Measurements from ENCODE around the gene IVD. TPM values are rescaled to one million over a fixed set of nuclear protein-coding genes. Genes with fewer than 3 reads are reported as not detected.

Gene IVD
- total and polyA plus RNA-seq, 2 donors (not counting 1 experiment from before 2014, with no cell fraction given) = 41.7 to 106 TPM

GRCh38 chr15:40446144-40446543, 40.5 kb downstream of the IVD start:
- H3K4me3 Mint-ChIP-seq = no peak overlapping the region
- peaks cover 0 to 4% of the 10 kb centered on the region in 2 experiments for H3K36me3 ChIP-seq (replicated peaks in 1 of 2; ENCODE audit: control extremely low read depth in 1 of 2, control insufficient read depth in 1 of 2, extremely low read depth in 1 of 2, insufficient read depth in 2 of 2, low read length in 1 of 2)
- no peaks in the 10 kb centered on the region for H3K27me3 ChIP-seq (replicated peaks in 1 of 4; ENCODE audit: control extremely low read depth in 1 of 4, control insufficient read depth in 3 of 4, insufficient read depth in 4 of 4, low read length in 3 of 4)
- H3K27me3 Mint-ChIP-seq = no peaks in the 10 kb centered on the region
- no peak for DNase-seq
- H3K4me1 ChIP-seq (ENCODE audit: control insufficient read depth in 2 of 2, insufficient read depth in 2 of 2, low read length in 2 of 2) = peaks cover 8 to 12% of the 10 kb centered on the region in 2 donors
- H3K9ac ChIP-seq (ENCODE audit: low read length) = no peak overlapping the region
- no peaks in the 10 kb centered on the region for H3K9me3 ChIP-seq (ENCODE audit: control extremely low read depth in 1 of 3, control insufficient read depth in 2 of 3, insufficient read depth in 1 of 3, low read length in 2 of 3)
- H3K4me3 ChIP-seq (ENCODE audit: control extremely low read depth in 1 of 5, extremely low read depth in 1 of 5, insufficient read depth in 1 of 5, low read depth in 2 of 5, low read length in 4 of 5) = no peak overlapping the region
- H4K20me1 ChIP-seq (ENCODE audit: control insufficient read depth, insufficient read depth, low read length, poor library complexity, severe bottlenecking) = peaks cover 83% of the 10 kb centered on the region
- WGBS (ENCODE audit: insufficient coverage) = 88% methylated on average over 3 of the region's 3 CpGs
- no peak overlapping the region for H3K4me2 ChIP-seq (replicated peaks; ENCODE audit: low read depth, low read length, poor library complexity, severe bottlenecking)
- H3K79me2 ChIP-seq (ENCODE audit: control insufficient read depth, insufficient read depth, low read length) = peaks cover 90% of the 10 kb centered on the region
- H3K4me1 Mint-ChIP-seq = peaks cover 48% of the 10 kb centered on the region
- H3K9me3 Mint-ChIP-seq (ENCODE audit: insufficient read depth) = no peaks in the 10 kb centered on the region
- intact Hi-C loops (cut with micrococcal nuclease) = no loop called here
- TF ChIP-seq EZH2 (IDR thresholded peaks at IDR 0.05; ENCODE audit: borderline replicate concordance, insufficient read depth, low read depth, low read length, poor library complexity, severe bottlenecking) = no peak
- TF ChIP-seq CTCF (IDR thresholded peaks at IDR 0.05) = no peak
- no peak overlapping the region for H2AFZ ChIP-seq (ENCODE audit: insufficient read depth, low read depth, low read length, poor library complexity, severe bottlenecking)
- ChIA-PET CTCF (no interaction called here), POLR2A (no interaction called here)
- no peak for ATAC-seq (ENCODE audit: low read depth)
- H3K27ac ChIP-seq (ENCODE audit: low read length in 2 of 2) = no peak overlapping the region
- H3K27ac Mint-ChIP-seq = no peak overlapping the region

GRCh38 chr15:40448354-40448753, 42.8 kb downstream of the IVD start:
- intact Hi-C loops (cut with micrococcal nuclease) = no loop called here
- WGBS (ENCODE audit: insufficient coverage) = 95% methylated on average over 4 of the region's 4 CpGs
- TF ChIP-seq EZH2 (IDR thresholded peaks at IDR 0.05; ENCODE audit: borderline replicate concordance, insufficient read depth, low read depth, low read length, poor library complexity, severe bottlenecking) = no peak
- no peak for TF ChIP-seq CTCF (IDR thresholded peaks at IDR 0.05)
- Histone ChIP-seq H3K4me2 (replicated peaks; ENCODE audit: low read depth, low read length, poor library complexity, severe bottlenecking) (no peak overlapping the region), H3K4me1 (ENCODE audit: control insufficient read depth in 2 of 2, insufficient read depth in 2 of 2, low read length in 2 of 2) (peaks cover 20 to 21% of the 10 kb centered on the region in 2 donors), H4K20me1 (ENCODE audit: control insufficient read depth, insufficient read depth, low read length, poor library complexity, severe bottlenecking) (peaks cover 87% of the 10 kb centered on the region), H3K27me3 (replicated peaks in 1 of 4; ENCODE audit: control extremely low read depth in 1 of 4, control insufficient read depth in 3 of 4, insufficient read depth in 4 of 4, low read length in 3 of 4) (no peaks in the 10 kb centered on the region), H3K79me2 (ENCODE audit: control insufficient read depth, insufficient read depth, low read length) (peaks cover 94% of the 10 kb centered on the region), H3K36me3 (replicated peaks in 1 of 2; ENCODE audit: control extremely low read depth in 1 of 2, control insufficient read depth in 1 of 2, extremely low read depth in 1 of 2, insufficient read depth in 2 of 2, low read length in 1 of 2) (peaks cover 0 to 4% of the 10 kb centered on the region in 2 experiments), H3K4me3 (ENCODE audit: control extremely low read depth in 1 of 5, extremely low read depth in 1 of 5, insufficient read depth in 1 of 5, low read depth in 2 of 5, low read length in 4 of 5) (no peak overlapping the region), H2AFZ (ENCODE audit: insufficient read depth, low read depth, low read length, poor library complexity, severe bottlenecking) (no peak overlapping the region), H3K9me3 (ENCODE audit: control extremely low read depth in 1 of 3, control insufficient read depth in 2 of 3, insufficient read depth in 1 of 3, low read length in 2 of 3) (no peaks in the 10 kb centered on the region), H3K9ac (ENCODE audit: low read length) (no peak overlapping the region), H3K27ac (ENCODE audit: low read length in 2 of 2) (no peak overlapping the region)
- CTCF ChIA-PET = no interaction called here
- Mint-ChIP-seq H3K4me3 (no peak overlapping the region), H3K27me3 (no peaks in the 10 kb centered on the region), H3K27ac (no peak overlapping the region), H3K9me3 (ENCODE audit: insufficient read depth) (no peaks in the 10 kb centered on the region), H3K4me1 (peaks cover 58% of the 10 kb centered on the region)
- no peak for DNase-seq
- POLR2A ChIA-PET = interaction anchor here (0.7 kb wide), 1 partner anchor 338 kb away, joined by 6 read pairs; no protein-coding TSS in a partner anchor
- no peak for ATAC-seq (ENCODE audit: low read depth)
